GM18867 (cell line): ENCODE data around the gene DIP2C.

Source experiments
- ATAC-seq: cut with Tn5 transposase; IDR thresholded peaks from one replicate; pipeline ENCODE4 v1.9.1; 2021; ENCODE audit warnings: mild to moderate bottlenecking, moderate library complexity; ENCODE audit not compliant: unreplicated experiment

DIP2C gene

DNA sequence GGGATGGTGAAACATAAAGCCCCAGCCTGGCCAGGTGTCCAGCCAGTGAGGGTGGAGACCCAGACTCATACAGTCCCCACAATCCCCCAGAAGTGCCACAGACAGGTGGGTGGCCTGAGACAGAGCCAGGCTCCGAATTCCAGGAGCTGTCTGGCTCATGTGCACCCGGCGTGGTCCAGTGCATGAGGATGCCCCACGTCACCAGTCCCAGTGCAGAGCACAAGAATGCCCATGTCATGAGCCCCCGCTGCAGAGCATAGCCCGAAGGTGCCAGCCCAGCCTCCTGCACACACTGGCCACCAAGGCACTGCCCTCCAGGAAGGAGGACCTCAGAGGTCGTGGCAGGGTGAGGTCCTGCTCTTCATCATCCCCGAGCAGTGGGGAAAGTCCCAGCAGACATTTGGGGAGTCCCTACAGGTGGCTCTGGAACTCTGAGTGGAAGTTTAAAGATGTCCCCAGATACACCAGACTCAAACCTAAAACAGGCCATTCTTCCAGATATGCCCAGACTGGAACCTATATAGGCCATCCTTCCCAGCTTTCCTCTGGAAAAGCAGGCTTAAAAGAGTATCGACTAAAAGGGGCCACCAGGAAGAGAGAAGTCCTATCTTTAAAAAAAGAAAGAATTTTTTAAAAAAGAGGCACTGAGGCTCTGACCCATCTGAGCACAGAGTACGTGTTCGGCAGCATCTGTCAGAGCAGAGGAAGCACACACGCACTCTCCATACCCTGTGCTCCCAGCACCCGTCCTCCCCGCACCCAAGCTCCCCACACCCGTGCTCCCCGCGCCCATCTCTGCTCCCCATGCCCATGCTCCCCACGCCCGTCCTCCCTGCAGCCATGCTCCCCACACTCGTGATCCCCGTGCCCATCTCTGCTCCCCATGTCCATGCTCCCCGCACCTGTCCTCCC, 11.5 kb downstream of the DIP2C start:
- no peak for ATAC-seq

DNA sequence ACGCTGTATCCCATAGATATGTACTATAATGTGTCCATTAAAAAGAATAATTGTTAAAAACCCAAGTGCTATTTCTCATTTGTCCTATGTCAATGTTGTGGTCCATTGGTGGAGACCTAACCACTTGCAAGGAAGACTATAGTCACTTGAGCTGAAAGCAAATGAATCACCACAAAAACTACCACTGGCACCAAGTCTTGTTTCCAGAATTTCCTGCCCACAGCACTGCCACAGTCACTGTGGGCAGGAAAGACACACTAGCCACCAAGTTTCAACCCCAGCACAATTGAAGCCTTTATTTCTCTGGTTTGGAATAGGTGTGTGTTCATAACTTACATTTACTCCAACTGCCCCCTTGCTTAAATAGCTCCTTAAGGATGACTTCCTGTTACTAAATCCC, 12.4 kb downstream of the DIP2C start:
- no peak for ATAC-seq

DNA sequence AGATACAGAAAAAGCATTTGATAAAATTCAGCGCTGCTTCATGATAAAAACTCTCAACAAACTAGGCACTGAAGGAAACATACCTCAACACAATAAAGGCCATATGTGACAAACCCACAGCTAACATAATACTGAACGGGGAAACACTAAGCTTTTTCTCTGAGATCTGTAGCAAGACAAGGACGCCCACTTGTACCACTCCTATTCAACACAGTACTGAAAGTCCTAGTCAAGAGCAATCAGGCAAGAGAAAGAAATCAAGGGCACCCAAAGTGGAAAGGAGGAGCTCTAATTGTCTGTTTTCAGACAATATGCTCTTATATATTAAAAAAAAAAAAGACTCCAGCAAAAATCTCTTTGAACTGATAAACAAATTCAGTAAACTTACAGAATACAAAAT, 13.3 kb downstream of the DIP2C start:
- no peak for ATAC-seq

GRCh38 chr10:675532-675931, 13.9 kb downstream of the DIP2C start:
- no peak for ATAC-seq

DNA sequence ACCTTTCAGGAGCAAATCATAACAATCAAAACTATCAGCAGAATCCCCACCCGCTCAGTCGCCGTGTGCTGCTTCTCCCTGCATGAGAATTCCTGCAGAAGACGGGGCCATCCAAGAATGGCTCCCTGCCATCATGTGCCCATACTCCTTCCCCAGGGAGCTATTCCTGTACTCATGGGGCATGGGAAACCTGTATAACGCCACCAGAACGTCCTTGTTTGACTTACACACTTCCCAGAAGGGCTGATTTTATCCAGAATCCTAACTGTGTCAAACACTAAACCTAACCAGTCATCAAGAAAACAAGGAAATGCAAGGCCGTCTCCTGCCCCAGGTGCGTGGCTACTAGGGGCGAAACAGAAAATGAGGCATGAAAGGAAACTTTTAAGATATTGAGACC, 16.0 kb downstream of the DIP2C start:
- ATAC-seq, result no peak

GRCh38 chr10:672992-673391, 16.5 kb downstream of the DIP2C start:
- no peak for ATAC-seq

DNA sequence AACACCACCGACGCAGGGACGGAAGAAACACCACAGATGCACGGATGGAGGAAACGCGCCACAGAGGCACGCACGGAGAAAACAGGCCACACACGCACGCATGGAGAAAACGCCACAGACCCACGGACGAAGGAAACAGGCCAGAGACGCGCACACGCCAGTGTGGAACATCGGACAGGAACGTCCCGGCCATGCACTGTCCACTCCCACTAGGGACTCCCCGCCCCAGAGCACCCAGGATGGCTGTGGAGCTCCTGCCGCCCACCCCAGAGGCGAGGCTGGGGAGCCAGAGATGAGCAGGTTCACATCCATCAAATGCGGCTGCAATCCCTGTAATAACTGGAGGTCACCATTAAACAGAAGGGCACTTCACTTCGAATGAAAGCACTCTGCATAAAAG, 17.3 kb downstream of the DIP2C start:
- no peak for ATAC-seq

- ATAC-seq, result no peak
Observed at GRCh38 chr10:670990-671389, 18.5 kb downstream of the DIP2C start.

DNA sequence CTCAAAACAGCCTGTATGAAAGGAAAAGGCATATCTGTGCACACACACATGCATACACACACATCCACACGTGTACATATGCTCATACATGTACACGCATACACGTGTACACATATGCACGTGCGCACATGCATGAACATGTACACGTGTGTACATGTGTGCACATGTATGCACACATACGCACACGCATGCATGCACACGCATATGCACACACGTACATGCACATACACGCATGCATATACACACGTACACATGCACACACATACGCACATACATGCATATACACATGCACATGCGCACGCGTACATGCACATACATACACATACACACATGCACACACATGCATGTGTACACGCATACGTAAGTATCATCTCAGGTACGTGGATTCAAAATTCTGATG, 19.4 kb downstream of the DIP2C start:
- no peak for ATAC-seq

- no peak for ATAC-seq
Observed at GRCh38 chr10:668786-669485, 20.5 kb downstream of the DIP2C start.

- ATAC-seq, result no peak
Observed at GRCh38 chr10:667602-668143, 21.8 kb downstream of the DIP2C start.

- ATAC-seq, result no peak
Observed at GRCh38 chr10:667096-667495, 22.4 kb downstream of the DIP2C start.

DNA sequence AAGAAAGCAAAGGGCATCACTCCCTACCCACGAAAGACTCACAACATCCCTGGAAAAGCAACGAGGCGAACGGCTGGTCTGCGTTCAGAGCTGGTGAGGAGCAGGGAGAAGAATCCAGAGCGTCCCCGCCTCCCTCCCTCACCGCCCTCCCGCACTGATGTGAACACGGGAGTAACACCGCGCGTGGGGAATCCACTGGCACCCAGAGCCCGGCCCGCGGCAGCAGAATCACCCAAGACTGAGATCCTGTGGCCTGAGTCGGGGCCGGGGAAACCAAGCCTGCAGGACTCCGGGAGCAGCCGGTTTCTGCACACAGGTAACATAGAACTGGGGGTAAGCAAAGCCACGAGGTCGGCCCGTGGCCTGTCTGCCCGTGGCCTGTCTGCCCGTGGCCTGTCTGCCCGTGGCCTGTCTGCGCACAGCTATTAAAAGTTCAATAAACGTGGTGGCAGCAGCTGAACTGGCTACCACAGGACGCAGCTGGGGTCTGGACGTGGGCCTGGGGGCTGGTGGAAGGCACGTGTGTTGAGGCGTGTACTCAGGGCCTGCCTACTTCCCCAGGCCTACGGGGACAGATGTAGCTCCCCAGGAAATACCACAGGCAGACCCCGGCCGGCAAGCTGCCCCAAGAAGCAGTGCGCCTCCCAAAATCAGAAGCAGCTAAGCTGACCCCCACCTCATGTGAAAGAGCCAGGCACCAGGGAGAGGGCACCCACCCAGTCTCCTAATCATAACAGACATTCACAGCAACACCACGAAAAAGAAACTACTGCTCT, 23.0 kb downstream of the DIP2C start:
- ATAC-seq, result no peak

DNA sequence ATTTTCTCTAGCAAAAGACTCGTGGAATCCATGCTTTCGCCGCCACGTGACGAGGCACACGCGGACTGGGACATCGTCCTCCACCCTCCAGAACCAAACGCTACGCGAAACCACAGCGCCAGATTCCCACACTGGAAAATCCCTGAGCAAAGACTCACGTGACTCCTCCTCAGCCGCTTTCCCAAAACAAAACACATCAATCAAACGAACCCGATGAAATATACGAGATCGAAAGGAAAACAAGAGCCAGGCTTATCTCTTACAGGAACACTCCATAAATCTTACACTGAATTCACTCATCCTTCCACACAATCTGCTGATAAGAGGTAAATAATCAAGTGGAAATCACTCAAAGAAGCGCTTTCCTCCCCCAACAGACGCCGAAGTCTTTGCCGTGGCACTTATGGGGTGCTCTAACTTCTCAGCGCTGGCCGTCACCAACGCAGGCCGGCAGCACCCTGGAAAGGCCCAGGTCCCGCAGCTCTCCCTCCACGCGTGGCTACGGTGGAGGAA, 23.8 kb downstream of the DIP2C start:
- ATAC-seq, result no peak

DNA sequence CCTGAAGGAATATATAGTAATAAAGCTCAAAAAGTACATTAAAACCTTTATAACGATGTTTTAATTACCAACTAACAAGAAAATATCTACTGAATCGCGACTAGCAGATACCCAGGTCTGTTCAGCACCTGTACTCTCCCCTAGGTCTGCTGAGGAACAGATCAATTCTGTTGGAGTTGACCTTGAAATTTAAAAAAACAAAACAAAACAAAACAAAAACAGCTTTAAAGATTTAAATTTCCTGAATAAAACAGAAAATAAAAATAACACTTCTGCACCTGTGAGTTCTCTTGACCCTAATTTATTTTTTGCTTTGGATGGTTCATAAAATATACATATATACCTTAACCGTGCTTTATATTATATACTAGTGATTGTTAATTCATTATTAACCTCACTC, 24.6 kb downstream of the DIP2C start:
- no peak for ATAC-seq

DNA sequence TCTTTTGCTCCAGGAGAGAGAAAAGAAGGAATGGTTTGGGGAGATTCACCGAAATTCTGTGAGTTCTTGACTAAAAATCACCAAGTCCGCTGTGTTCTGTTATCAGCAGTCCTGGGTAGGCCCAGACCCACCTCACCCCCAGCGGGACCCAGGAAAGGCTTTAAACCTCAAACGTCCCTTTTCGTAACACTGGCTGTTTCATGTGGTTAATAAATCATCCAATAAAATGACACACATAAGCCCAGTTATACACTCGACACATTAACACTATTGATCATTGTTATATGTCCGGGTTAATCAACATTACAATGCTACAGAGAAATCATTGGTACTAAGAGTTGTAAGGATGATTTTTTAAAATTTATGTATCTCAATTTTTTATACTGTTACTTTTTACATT, 25.2 kb downstream of the DIP2C start:
- no peak for ATAC-seq

DNA sequence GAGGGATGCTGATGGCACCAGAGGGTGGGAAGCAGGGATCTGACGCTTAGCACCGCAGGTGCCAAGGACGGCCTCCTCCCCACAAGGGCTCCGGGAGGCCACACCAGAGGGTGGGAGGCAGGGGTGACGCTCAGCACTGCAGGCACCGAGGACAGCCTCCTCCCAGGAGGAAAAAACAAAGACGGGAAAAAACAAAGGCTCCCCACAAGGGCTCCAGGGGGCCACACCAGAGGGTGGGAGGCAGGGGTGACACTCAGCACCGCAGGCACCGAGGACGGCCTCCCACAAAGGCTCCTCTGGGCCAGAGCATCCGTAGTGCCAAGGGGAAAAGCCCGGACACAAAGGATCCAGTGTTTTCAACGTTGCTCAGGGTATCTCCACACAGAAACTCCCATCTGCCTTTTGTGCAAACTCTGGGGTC, 25.6 kb downstream of the DIP2C start:
- ATAC-seq, result no peak

DNA sequence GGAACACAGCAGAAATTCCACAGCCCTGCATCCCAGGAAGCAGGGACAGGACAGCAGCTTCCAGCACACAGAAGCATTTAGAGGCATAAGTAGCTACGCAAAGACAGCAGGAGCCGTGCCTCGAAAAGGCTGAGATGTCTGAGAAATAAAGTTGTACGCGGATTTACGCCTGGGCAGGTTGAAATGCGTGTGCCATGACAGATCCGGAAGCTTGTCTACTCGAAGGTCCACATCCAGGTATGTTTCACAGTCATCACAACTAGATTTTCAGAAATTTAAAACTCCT, 26.1 kb downstream of the DIP2C start:
- no peak for ATAC-seq

- ATAC-seq, result no peak
Observed at GRCh38 chr10:662686-663465, 26.6 kb downstream of the DIP2C start.

DNA sequence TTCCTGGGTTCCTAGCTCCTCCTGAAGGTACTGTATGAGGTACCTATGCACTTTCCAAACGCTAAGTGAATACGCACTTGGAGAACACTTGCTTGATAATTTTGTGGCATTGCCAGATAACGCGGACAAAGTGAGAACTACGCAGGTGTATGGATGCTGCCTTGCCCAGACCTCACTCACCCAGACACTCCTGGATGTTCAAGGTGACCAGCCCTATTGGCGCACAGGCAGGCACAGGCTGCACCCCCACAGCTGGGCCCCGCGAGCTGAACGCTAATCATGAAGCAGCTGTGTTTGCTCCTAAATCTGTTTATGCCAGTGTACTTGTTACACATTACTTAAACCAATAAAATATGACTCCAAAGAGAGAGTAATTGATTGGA, 27.3 kb downstream of the DIP2C start:
- ATAC-seq, result no peak
